Vagina (tissue), 2 donors: ENCODE measurements around the gene LRRC42. TPM values are rescaled to one million over a fixed set of nuclear protein-coding genes. Genes with fewer than 3 reads are reported as not detected.

Experiments
- DNase-seq, 2 donors: peaks; one replicate each; pipeline ENCODE4 v3.0.0-alpha.2; 2017; ENCODE audit errors: extremely low spot score in 2 of 2
- H3K27ac ChIP-seq: fragments of 200-600 bp; sonication (generic); one replicate; pipeline ENCODE4 v1.5.1; 2019
- H3K27me3 ChIP-seq: fragments of 200-600 bp; sonication (generic); one replicate; pipeline ENCODE4 v1.5.1; 2019
- H3K36me3 ChIP-seq, 2 donors: fragments of 200-600 bp; sonication (generic); one replicate each; pipeline ENCODE4 v1.5.1; 2017 to 2019
- H3K4me1 ChIP-seq: fragments of 200-600 bp; sonication (generic); one replicate; pipeline ENCODE4 v1.5.1; 2019
- H3K4me3 ChIP-seq, 2 donors: fragments of 200-600 bp; sonication (generic); 1 replicate in 1 of 2; 2 replicates in 1 of 2; pipeline ENCODE4 v1.5.1; 2016 to 2019
- H3K9me3 ChIP-seq: fragments of 200-600 bp; sonication (generic); one replicate; pipeline ENCODE4 v1.5.1; 2019
- POLR2A ChIP-seq, 2 donors: fragments of 450-650 bp; IDR thresholded peaks; one replicate each; pipeline ENCODE4 v1.6.1; 2017; ENCODE audit warnings: antibody characterized with exemption in 2 of 2, mild to moderate bottlenecking in 2 of 2, moderate library complexity in 2 of 2
- POLR2AphosphoS5 ChIP-seq, 2 donors: sonication (generic); formaldehyde crosslinking; IDR thresholded peaks; one replicate each; pipeline ENCODE4 v1.9.0; 2017; ENCODE audit warnings: antibody characterized with exemption in 2 of 2, mild to moderate bottlenecking in 2 of 2, low read depth in 1 of 2; ENCODE audit not compliant: insufficient read depth in 1 of 2
- intact Hi-C: fragments of 100-400 bp; cut with DNase I; formaldehyde crosslinking; loops from one replicate; pipeline ENCODE4 v1.15.1; 2023
- total RNA-seq: library from RNA; depleted of rRNA; stranded (reverse); fragments of >200 nt; gene quantifications from one replicate; pipeline ENCODE4 v1.2.3, GENCODE V29; 2016
- TF ChIP-seq, protein P1 (sequence below), 3 experiments: fragments of 450-650 bp in 2 of 3; fragments of 200-600 bp in 1 of 3; sonication (generic) in 1 of 3; IDR thresholded peaks; one replicate each; pipeline ENCODE4 v1.5.1; 2017 to 2019; ENCODE audit warnings: antibody characterized with exemption in 3 of 3, mild to moderate bottlenecking in 2 of 3, moderate library complexity in 2 of 3

The LRRC42 gene
- total RNA-seq, 1 donor from 2014 or later = 31.7 TPM

- DNase-seq = no peak
- TF ChIP-seq POLR2AphosphoS5 (IDR thresholded peaks at IDR 0.05; ENCODE audit: insufficient read depth in 1 of 2, low read depth in 1 of 2) (no peak), POLR2A (IDR thresholded peaks at IDR 0.05) (no peak)
- TF ChIP-seq, protein P1, sequence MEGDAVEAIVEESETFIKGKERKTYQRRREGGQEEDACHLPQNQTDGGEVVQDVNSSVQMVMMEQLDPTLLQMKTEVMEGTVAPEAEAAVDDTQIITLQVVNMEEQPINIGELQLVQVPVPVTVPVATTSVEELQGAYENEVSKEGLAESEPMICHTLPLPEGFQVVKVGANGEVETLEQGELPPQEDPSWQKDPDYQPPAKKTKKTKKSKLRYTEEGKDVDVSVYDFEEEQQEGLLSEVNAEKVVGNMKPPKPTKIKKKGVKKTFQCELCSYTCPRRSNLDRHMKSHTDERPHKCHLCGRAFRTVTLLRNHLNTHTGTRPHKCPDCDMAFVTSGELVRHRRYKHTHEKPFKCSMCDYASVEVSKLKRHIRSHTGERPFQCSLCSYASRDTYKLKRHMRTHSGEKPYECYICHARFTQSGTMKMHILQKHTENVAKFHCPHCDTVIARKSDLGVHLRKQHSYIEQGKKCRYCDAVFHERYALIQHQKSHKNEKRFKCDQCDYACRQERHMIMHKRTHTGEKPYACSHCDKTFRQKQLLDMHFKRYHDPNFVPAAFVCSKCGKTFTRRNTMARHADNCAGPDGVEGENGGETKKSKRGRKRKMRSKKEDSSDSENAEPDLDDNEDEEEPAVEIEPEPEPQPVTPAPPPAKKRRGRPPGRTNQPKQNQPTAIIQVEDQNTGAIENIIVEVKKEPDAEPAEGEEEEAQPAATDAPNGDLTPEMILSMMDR (IDR thresholded peaks at IDR 0.05) = no peak
- Histone ChIP-seq H3K27me3 (no peaks in the 10 kb centered on the region), H3K4me1 (no peaks in the 10 kb centered on the region), H3K4me3 (no peak overlapping the region), H3K9me3 (no peaks in the 10 kb centered on the region), H3K27ac (no peak overlapping the region), H3K36me3 (peaks cover 0 to 3% of the 10 kb centered on the region in 2 donors)
- intact Hi-C loops = no loop called here
Measured at GRCh38 chr1:53975861-53976260, 29.7 kb downstream of the LRRC42 start.

- H3K27ac ChIP-seq = no peak overlapping the region
- no peaks in the 10 kb centered on the region for H3K9me3 ChIP-seq
- H3K4me3 ChIP-seq = no peak overlapping the region
- intact Hi-C loops = no loop called here
- no peaks in the 10 kb centered on the region for H3K36me3 ChIP-seq
- DNase-seq = no peak
- TF ChIP-seq POLR2AphosphoS5 (IDR thresholded peaks at IDR 0.05; ENCODE audit: insufficient read depth in 1 of 2, low read depth in 1 of 2) (no peak), POLR2A (IDR thresholded peaks at IDR 0.05) (no peak)
- TF ChIP-seq, protein P1 (IDR thresholded peaks at IDR 0.05) = no peak
- H3K27me3 ChIP-seq = no peaks in the 10 kb centered on the region
- peaks cover 16% of the 10 kb centered on the region for H3K4me1 ChIP-seq
Measured at GRCh38 chr1:53979712-53980450, 33.7 kb downstream of the LRRC42 start.

- no peaks in the 10 kb centered on the region for H3K36me3 ChIP-seq
- TF ChIP-seq POLR2A (IDR thresholded peaks at IDR 0.05) (no peak), POLR2AphosphoS5 (IDR thresholded peaks at IDR 0.05; ENCODE audit: insufficient read depth in 1 of 2, low read depth in 1 of 2) (no peak)
- TF ChIP-seq, protein P1 (IDR thresholded peaks at IDR 0.05) = no peak
- intact Hi-C loops = no loop called here
- H3K4me3 ChIP-seq = no peak overlapping the region
- H3K27me3 ChIP-seq = no peaks in the 10 kb centered on the region
- H3K27ac ChIP-seq = peak overlapping the region; percentile 71
- DNase-seq = no peak
- H3K4me1 ChIP-seq = peaks cover 16% of the 10 kb centered on the region
- no peaks in the 10 kb centered on the region for H3K9me3 ChIP-seq
Measured at GRCh38 chr1:53981220-53981619, 35.1 kb downstream of the LRRC42 start.

DNA sequence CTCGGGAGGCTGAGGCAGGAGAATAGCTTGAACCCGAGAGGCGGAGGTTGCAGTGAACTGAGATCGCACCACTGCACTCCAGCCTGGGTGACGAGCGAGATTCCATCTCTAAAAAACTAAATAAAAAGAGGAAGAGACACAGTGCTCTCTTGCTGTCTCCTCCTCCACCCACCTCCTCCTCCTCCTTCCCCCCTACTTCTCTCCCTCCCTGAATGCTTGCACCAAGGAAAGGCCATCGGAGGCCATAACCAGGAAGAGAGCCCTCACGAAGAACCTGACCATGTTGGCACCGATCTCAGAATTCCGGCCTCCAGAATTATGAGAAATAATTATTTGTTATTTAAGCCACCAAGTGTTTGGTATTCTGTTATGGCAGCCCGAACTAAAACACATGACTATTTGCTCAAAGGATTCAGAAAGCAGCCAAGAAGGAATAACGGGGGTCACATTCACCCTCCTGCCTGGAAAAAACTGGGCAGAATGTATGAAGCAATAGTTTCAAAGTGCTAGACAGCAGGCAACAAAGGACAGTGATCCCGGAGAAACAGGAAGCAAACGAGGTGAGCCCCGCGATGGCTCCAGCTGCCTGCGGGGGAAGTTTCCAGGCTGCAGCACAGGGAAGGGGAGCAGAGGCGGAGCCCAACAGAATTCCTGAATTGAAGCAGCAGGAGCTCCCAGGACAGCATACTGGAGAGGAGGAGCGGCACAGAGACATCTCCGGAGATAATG is 36.0 kb downstream of the LRRC42 start:
- H3K4me3 ChIP-seq = peak overlapping the region; percentile 30 to 39
- no peaks in the 10 kb centered on the region for H3K36me3 ChIP-seq
- TF ChIP-seq, protein P1 (IDR thresholded peaks at IDR 0.05) = no peak
- peak in 1 of 2 donors; percentile 28 for TF ChIP-seq POLR2AphosphoS5 (IDR thresholded peaks at IDR 0.05; ENCODE audit: insufficient read depth in 1 of 2, low read depth in 1 of 2)
- no peaks in the 10 kb centered on the region for H3K27me3 ChIP-seq
- intact Hi-C loops = no loop called here
- H3K4me1 ChIP-seq = peaks cover 16% of the 10 kb centered on the region
- H3K9me3 ChIP-seq = no peaks in the 10 kb centered on the region
- H3K27ac ChIP-seq = peak overlapping the region; percentile 71
- DNase-seq = no peak

- H3K4me3 ChIP-seq = peak overlapping the region; percentile 30 to 39
- H3K9me3 ChIP-seq = no peaks in the 10 kb centered on the region
- no peaks in the 10 kb centered on the region for H3K27me3 ChIP-seq
- no peaks in the 10 kb centered on the region for H3K36me3 ChIP-seq
- H3K27ac ChIP-seq = peak overlapping the region; percentile 71
- TF ChIP-seq POLR2AphosphoS5 (IDR thresholded peaks at IDR 0.05; ENCODE audit: insufficient read depth in 1 of 2, low read depth in 1 of 2) = no peak
- TF ChIP-seq, protein P1 (IDR thresholded peaks at IDR 0.05) = no peak
- no peak for TF ChIP-seq POLR2A (IDR thresholded peaks at IDR 0.05)
- H3K4me1 ChIP-seq = peaks cover 16% of the 10 kb centered on the region
- intact Hi-C loops = no loop called here
- no peak for DNase-seq
Measured at GRCh38 chr1:53982763-53983104, 36.6 kb downstream of the LRRC42 start.
